K562 (cell line): ENCODE data around the gene LRRC25. TPM values are rescaled to one million over a fixed set of nuclear protein-coding genes. Genes with fewer than 3 reads are reported as not detected.

ENCODE experiments used
- CCAR2 ChIP-seq: fragments of 200-400 bp; formaldehyde crosslinking; IDR thresholded peaks from 2 replicates; pipeline ENCODE4 v1.6.1; 2017; ENCODE audit warnings: mild to moderate bottlenecking, low read depth, low read length
- DDX20 ChIP-seq: fragments of 450-650 bp; IDR thresholded peaks from 2 replicates; pipeline ENCODE4 v1.6.1; 2016; ENCODE audit warnings: missing genetic modification characterization, low read depth, mild to moderate bottlenecking, missing compliant biosample characterization, moderate library complexity
- E2F3 ChIP-seq: fragments of 250-450 bp; sonication (Bioruptor Pico); IDR thresholded peaks from 2 replicates; pipeline ENCODE4 v1.4.0; 2020; ENCODE audit warnings: mild to moderate bottlenecking
- ETV1 ChIP-seq: fragments of 450-650 bp; conservative IDR thresholded peaks from 2 replicates; pipeline ENCODE4 v1.6.1; 2016; ENCODE audit warnings: missing genetic modification characterization, control low read depth, low read depth, missing compliant biosample characterization
- FOXM1 ChIP-seq, 2 experiments: fragments of 450-650 bp in 1 of 2; sonication (generic) in 1 of 2; formaldehyde crosslinking in 1 of 2; IDR thresholded peaks; 2 replicates each; pipeline versions ENCODE4 v1.6.1 to v1.9.0; 2017 to 2022; ENCODE audit warnings: low read depth in 2 of 2, mild to moderate bottlenecking in 2 of 2, missing genetic modification reagents in 1 of 2, moderate library complexity in 1 of 2
- GABPB2 ChIP-seq: fragments of 250-450 bp; sonication (Bioruptor Pico); conservative IDR thresholded peaks from 2 replicates; pipeline ENCODE4 v1.5.1; 2021; ENCODE audit warnings: mild to moderate bottlenecking
- NCOA2 ChIP-seq, 2 experiments: fragments of 450-650 bp; IDR thresholded peaks; 2 replicates each; pipeline ENCODE4 v1.6.1; 2018; ENCODE audit warnings: mild to moderate bottlenecking in 2 of 2, moderate library complexity in 1 of 2; ENCODE audit not compliant: partially characterized antibody in 2 of 2
- PHB2 ChIP-seq: fragments of 450-650 bp; IDR thresholded peaks from 2 replicates; pipeline ENCODE4 v1.6.1; 2017; ENCODE audit warnings: low read depth
- PTBP1 ChIP-seq: fragments of 200-400 bp; formaldehyde crosslinking; IDR thresholded peaks from 2 replicates; pipeline ENCODE4 v1.6.1; 2017; ENCODE audit warnings: low read depth, low read length
- RFX5 ChIP-seq: IDR thresholded peaks from 2 replicates; pipeline ENCODE4 v1.6.1; 2011; ENCODE audit warnings: low read depth, mild to moderate bottlenecking, improper control_type of control experiment, low read length
- SMARCA5 ChIP-seq: fragments of 450-650 bp; IDR thresholded peaks from 2 replicates; pipeline ENCODE4 v1.6.1; 2016
- SRSF9 ChIP-seq: fragments of 200-400 bp; formaldehyde crosslinking; IDR thresholded peaks from 2 replicates; pipeline ENCODE4 v1.6.1; 2017; ENCODE audit warnings: low read depth, low read length, borderline replicate concordance
- STAT5B ChIP-seq: fragments of 250-450 bp; sonication (Bioruptor Pico); IDR thresholded peaks from 2 replicates; pipeline ENCODE4 v1.8.0; 2021; ENCODE audit warnings: mild to moderate bottlenecking, inconsistent platforms
- ZBTB17 ChIP-seq: fragments of 450-650 bp; formaldehyde crosslinking; IDR thresholded peaks from 2 replicates; pipeline ENCODE4 v1.4.0; 2020; ENCODE audit warnings: mild to moderate bottlenecking
- ZNF143 ChIP-seq: sonication (generic); formaldehyde crosslinking; IDR thresholded peaks from 2 replicates; pipeline ENCODE4 v1.9.0; 2022; ENCODE audit warnings: mild to moderate bottlenecking, missing genetic modification reagents
- ZNF146 ChIP-seq: IDR thresholded peaks from one replicate; pipeline ENCODE4 v1.6.1; 2018; ENCODE audit warnings: missing compliant biosample characterization; ENCODE audit not compliant: unreplicated experiment
- ZNF165 ChIP-seq: fragments of 250-450 bp; sonication (Bioruptor Pico); IDR thresholded peaks from 2 replicates; pipeline ENCODE4 v1.4.0; 2020; ENCODE audit warnings: borderline replicate concordance
- polyA plus RNA-seq, 8 experiments: library from polyadenylated mRNA; depleted of rRNA in 4 of 8; stranded (reverse) in 5 of 8; unstranded in 3 of 8; fragments of >200 nt; fragmentation: Nextera tagmentation in 2 of 8; fragmentation: Illumina TruSeq in 1 of 8; extraction: Ambion mirVana in 2 of 8; extraction: Trizol in 1 of 8; gene quantifications; 2 replicates each; pipeline versions ENCODE4 v1.2.1 to v1.2.3, GENCODE V29; 2011 to 2014; ENCODE audit warnings: inconsistent platforms in 1 of 8, missing spikeins in 1 of 8
- total RNA-seq, 7 experiments: library from RNA; depleted of rRNA in 6 of 7; stranded (reverse); fragments of >200 nt in 6 of 7; fragmentation: Illumina TruSeq in 2 of 7; extraction: Trizol in 2 of 7; gene quantifications; 2 replicates each; pipeline versions ENCODE4 v1.2.1 to v1.2.3, GENCODE V29; 2011 to 2021; ENCODE audit warnings: low replicate concordance in 1 of 7
- TF ChIP-seq, protein P1 (sequence below): sonication (generic); formaldehyde crosslinking; IDR thresholded peaks from 2 replicates; pipeline ENCODE4 v1.9.0; 2022; ENCODE audit warnings: mild to moderate bottlenecking, missing genetic modification reagents
- TF ChIP-seq, protein P2 (sequence below): sonication (generic); formaldehyde crosslinking; IDR thresholded peaks from 2 replicates; pipeline ENCODE4 v1.8.0; 2023; ENCODE audit warnings: mild to moderate bottlenecking, missing genetic modification reagents
- TF ChIP-seq, protein P3 (sequence below): fragments of 250-450 bp; sonication (Bioruptor Pico); IDR thresholded peaks from 2 replicates; pipeline ENCODE4 v1.8.0; 2022; ENCODE audit warnings: moderate library complexity, mild to moderate bottlenecking, inconsistent platforms
- TF ChIP-seq, protein P4 (sequence below): fragments of 250-450 bp; sonication (Bioruptor Pico); IDR thresholded peaks from 2 replicates; pipeline ENCODE4 v1.4.0; 2020; ENCODE audit warnings: borderline replicate concordance

The LRRC25 gene
- total and polyA plus RNA-seq, 9 of the 15 experiments (the other 6 are each of a cell fraction or from before 2014, with no cell fraction given), result 0.07 to 0.36 (median 0.10) TPM; not detected in 3

DNA sequence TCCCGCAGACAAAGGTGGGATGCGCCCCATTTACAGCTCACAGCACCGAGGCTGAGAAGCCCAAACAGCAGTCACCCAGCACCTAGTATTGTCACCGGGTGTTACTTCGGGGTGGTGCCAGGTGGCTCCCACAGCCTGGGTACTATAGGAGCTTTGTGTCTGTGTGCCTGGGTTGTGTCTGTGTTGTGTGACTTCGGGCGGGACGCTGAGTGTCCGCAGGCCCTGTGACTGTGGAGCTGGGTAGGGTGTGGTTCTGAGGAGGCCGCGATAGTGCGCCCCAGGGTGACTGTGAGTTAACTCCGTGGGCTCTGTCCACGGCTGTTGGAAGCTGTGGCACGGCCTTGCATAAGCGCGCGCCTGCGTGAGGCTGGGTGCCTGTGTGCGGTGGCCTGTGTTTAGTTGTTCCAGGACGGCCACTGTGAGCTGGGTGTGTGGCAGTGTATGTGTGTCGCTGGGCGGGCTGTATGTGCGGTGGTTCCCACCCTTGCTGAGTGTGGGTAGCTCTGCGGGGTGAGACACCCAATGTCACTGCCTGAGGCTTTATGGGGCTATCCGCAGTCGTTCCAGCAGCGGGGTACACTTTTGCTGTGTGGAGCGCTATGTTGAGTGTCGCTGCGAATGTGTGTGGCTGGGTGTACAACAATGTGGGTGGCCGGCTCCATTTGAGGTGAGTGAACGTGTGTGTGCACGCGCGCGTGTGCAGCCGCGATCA is 21.2 kb upstream of the LRRC25 start (continued):
- TF ChIP-seq, protein P1, sequence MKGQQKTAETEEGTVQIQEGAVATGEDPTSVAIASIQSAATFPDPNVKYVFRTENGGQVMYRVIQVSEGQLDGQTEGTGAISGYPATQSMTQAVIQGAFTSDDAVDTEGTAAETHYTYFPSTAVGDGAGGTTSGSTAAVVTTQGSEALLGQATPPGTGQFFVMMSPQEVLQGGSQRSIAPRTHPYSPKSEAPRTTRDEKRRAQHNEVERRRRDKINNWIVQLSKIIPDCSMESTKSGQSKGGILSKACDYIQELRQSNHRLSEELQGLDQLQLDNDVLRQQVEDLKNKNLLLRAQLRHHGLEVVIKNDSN (CRISPR knock-in tag), result no peak
- TF ChIP-seq DDX20 (tag) (no peak), FOXM1 (IDR thresholded peaks at IDR 0.05; ENCODE audit: low read depth) (0 out of 2 replicates have a peak, but pooled peaks have one; percentile 7), FOXM1 (CRISPR knock-in tag; IDR thresholded peaks at IDR 0.05; ENCODE audit: low read depth) (no peak), ZNF165 (no peak), CCAR2 (no peak), ZNF143 (CRISPR knock-in tag) (no peak), PHB2 (no peak), SMARCA5 (no peak), NCOA2 (IDR thresholded peaks at IDR 0.05; ENCODE audit: partially characterized antibody in 2 of 2) (no peak), PTBP1 (no peak), STAT5B (CRISPR knock-in tag) (no peak), ZNF146 (CRISPR knock-in tag) (no peak), SRSF9 (no peak), ZBTB17 (CRISPR knock-in tag) (peak; percentile 53), GABPB2 (CRISPR knock-in tag) (no peak), RFX5 (no peak), ETV1 (tag) (no peak), E2F3 (CRISPR knock-in tag) (no peak)
- TF ChIP-seq, protein P2, sequence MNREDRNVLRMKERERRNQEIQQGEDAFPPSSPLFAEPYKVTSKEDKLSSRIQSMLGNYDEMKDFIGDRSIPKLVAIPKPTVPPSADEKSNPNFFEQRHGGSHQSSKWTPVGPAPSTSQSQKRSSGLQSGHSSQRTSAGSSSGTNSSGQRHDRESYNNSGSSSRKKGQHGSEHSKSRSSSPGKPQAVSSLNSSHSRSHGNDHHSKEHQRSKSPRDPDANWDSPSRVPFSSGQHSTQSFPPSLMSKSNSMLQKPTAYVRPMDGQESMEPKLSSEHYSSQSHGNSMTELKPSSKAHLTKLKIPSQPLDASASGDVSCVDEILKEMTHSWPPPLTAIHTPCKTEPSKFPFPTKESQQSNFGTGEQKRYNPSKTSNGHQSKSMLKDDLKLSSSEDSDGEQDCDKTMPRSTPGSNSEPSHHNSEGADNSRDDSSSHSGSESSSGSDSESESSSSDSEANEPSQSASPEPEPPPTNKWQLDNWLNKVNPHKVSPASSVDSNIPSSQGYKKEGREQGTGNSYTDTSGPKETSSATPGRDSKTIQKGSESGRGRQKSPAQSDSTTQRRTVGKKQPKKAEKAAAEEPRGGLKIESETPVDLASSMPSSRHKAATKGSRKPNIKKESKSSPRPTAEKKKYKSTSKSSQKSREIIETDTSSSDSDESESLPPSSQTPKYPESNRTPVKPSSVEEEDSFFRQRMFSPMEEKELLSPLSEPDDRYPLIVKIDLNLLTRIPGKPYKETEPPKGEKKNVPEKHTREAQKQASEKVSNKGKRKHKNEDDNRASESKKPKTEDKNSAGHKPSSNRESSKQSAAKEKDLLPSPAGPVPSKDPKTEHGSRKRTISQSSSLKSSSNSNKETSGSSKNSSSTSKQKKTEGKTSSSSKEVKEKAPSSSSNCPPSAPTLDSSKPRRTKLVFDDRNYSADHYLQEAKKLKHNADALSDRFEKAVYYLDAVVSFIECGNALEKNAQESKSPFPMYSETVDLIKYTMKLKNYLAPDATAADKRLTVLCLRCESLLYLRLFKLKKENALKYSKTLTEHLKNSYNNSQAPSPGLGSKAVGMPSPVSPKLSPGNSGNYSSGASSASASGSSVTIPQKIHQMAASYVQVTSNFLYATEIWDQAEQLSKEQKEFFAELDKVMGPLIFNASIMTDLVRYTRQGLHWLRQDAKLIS (CRISPR knock-in tag), result 0 out of 2 replicates have a peak, but pooled peaks have one; percentile 26
- TF ChIP-seq, protein P3, sequence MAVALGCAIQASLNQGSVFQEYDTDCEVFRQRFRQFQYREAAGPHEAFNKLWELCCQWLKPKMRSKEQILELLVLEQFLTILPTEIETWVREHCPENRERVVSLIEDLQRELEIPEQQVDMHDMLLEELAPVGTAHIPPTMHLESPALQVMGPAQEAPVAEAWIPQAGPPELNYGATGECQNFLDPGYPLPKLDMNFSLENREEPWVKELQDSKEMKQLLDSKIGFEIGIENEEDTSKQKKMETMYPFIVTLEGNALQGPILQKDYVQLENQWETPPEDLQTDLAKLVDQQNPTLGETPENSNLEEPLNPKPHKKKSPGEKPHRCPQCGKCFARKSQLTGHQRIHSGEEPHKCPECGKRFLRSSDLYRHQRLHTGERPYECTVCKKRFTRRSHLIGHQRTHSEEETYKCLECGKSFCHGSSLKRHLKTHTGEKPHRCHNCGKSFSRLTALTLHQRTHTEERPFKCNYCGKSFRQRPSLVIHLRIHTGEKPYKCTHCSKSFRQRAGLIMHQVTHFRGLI (CRISPR knock-in tag), result no peak
- TF ChIP-seq, protein P4, sequence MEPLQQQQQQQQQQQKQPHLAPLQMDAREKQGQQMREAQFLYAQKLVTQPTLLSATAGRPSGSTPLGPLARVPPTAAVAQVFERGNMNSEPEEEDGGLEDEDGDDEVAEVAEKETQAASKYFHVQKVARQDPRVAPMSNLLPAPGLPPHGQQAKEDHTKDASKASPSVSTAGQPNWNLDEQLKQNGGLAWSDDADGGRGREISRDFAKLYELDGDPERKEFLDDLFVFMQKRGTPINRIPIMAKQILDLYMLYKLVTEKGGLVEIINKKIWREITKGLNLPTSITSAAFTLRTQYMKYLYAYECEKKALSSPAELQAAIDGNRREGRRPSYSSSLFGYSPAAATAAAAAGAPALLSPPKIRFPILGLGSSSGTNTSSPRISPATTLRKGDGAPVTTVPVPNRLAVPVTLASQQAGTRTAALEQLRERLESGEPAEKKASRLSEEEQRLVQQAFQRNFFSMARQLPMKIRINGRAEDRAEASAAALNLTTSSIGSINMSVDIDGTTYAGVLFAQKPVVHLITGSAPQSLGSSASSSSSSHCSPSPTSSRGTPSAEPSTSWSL (CRISPR knock-in tag), result 0 out of 2 replicates have a peak, but pooled peaks have one; percentile 84
